Stimulated activated CD8-positive, alpha-beta memory T cell treated with anti-CD3 and anti-CD28 coated beads, Interleukin-7, amount 100 ng/mL, for 1 hour (primary cell): Measurements from ENCODE around the gene KIF16B.

ENCODE experiments used
- DNase-seq, 2 donors: peaks; one replicate each; pipeline ENCODE4 v3.0.0-alpha.2; 2020; ENCODE audit warnings: low read depth in 2 of 2

Gene KIF16B

DNA sequence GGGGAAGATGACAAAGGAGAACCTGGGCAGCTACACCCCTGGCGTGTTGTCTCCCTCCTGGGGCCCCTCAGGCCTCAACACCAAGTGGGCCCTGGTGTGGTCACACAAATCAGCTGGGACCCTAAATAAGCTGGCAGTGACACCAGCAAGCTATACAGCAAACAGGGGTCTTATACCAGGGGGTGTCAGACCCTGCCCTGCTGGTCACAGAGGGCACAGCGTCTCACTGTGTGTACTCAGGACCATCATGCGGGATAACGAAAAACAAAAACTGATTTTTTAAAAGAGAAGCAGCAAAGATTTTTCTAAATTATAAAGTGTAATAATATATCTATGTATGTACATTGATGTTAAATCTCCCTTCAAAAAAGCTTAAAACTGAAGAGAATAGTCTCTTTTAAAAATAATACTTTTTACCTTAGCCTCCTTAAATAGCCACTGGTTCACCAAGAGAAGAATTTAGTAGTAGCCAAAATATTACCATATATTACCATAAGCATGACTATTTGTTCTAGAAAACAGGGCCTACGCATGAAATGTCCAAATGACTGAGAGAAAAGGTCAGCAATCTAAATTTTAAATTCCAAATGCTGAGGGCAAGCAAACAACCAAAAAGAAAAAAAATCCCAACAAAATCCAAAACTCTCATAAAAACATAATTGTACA is 220.4 kb downstream of the KIF16B start:
- no peak for DNase-seq

DNA sequence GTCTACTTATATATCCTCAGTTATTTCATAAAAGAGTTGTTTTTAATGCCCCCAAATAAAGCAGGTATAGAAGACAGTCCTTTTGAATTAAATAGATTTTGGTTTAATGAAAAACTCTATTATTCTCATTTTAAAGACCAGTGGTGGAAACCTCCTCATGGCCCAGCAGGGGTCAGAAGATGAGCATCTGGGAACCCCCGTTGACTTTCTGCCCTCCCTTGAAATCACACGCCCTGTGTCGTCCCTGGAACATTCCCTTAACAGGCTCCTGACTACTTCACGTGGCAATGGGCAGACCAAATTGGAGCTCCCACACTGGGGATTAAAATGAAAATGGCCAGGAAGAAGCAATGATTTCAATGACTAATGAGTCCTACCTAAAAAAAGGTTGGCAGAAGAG is 220.9 kb downstream of the KIF16B start:
- DNase-seq: no peak

- DNase-seq: no peak
Observed at GRCh38 chr20:16351415-16351814, 221.8 kb downstream of the KIF16B start.

GRCh38 chr20:16350465-16350864 is 222.8 kb downstream of the KIF16B start:
- DNase-seq: no peak

- DNase-seq: no peak
Observed at GRCh38 chr20:16349523-16350260, 223.6 kb downstream of the KIF16B start.

- DNase-seq: no peak
Observed at GRCh38 chr20:16346956-16347355, 226.3 kb downstream of the KIF16B start.

GRCh38 chr20:16337707-16338106 is 235.5 kb downstream of the KIF16B start:
- DNase-seq: no peak

DNA sequence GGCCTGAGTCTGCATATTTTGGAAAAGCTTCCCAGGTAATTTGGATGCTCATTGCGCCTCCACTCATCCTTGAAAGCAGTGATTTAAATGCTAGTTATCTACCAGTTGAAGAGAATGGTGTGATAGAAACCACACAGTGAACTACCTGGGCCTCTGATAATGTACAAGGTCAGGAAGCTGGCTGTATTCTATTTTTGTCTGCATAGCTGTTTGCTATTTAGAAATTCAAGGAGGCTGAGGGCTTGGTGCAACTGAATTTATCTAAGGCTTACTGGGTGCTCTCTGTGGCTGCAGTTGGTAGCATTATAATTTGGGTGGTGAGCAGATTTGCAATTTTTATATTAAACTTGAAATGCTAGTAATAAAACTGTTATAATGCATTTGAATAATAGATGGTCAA is 245.6 kb downstream of the KIF16B start:
- no peak for DNase-seq

DNA sequence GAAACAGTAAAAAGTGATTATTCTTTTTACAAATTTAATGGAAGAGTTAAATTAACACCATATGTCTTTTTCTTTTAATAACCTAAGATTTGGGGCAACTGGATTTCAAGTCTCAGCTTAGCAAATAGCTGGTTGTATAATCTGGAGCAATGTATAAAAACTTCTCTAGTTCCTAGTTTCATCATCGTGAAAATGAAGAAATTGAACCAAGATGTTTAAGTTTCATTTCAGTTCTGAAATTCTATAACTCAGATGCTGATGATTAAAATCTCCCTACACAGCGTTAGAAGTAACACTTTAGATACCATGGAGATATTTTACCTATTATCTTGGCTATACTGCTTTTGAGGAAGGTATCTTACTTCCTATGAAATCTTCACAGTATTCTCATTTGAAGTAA is 252.0 kb downstream of the KIF16B start:
- DNase-seq: no peak

- DNase-seq: no peak
Observed at GRCh38 chr20:16317445-16318362, 255.5 kb downstream of the KIF16B start.

GRCh38 chr20:16316513-16316912 is 256.7 kb downstream of the KIF16B start:
- DNase-seq: no peak

DNA sequence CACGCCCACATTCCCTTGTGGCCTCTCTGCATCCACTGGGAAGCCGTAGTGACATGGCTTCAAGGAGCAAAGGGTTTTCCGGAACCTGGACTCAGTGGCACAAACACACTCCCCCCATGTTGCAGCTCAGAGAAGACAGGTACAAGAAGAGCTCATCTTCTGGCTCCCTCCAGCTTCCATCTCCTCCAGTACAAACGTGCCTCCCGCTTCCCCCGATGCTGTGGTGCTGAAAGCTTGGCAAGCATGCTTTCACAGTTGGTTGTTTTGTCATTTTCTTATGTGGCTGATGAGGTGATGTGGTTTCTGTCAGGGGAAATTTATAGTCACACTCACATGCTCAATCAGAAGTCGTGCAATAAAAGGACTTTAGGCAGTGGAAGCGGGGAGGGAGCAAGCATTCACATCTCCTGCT is 258.5 kb downstream of the KIF16B start:
- DNase-seq: no peak

DNA sequence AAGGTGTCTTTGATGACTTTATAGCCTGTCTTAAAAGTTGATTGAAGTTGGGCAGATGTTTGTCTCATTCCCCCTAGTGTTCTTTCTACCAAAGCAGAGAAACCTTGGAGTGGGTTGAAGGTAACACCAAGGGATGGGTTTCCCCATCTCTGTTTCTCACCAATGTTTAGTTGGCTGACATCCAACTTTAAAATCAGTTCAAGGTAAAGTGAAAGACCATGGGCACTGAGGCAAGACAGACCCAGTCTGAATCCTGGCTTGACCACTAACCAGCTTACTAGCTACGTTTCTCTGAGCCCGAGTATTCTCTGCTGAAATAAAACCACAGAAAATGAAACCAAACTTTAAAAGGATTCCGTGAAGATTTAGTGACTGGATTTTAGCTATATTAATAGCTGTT is 258.9 kb downstream of the KIF16B start:
- DNase-seq: no peak

DNA sequence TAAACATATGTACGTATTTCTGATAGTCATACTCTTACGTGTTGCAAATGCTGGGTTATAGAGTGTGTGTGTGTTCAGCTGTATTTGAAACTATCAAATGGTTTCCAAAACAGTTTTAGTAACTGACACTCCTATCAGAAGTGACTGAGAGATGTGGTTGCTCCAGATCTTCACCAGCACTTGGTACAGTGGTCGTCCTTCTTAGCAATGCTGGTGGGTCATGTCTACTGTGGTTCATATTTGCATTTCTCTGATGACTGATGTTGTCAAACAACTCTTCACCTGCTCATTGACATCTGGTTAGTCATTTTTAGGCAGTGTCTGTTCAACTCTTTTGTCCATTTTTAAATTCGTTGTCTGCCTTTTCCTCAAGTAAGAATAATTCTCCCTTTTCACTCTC is 259.3 kb downstream of the KIF16B start:
- DNase-seq: no peak

DNA sequence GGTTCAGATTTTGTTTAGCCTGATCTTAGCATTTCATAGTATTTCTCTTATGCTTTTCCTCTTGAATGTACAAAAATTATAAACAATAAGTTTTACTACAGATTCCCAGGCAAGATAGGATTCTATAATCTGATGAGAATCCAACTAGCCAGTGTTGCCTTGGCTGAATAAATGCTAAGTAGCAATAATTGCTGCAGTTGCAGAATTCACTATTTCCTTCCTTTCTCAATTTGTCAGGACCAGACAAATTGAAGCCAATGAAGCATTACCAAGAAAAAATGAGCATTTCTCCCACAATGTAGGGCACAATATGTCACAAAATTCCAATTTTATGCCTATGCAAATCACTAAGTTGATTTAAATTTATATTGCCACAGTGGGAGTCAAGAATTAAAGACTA is 260.2 kb downstream of the KIF16B start:
- DNase-seq: no peak

- DNase-seq: no peak
Observed at GRCh38 chr20:16311756-16312155, 261.5 kb downstream of the KIF16B start.

DNA sequence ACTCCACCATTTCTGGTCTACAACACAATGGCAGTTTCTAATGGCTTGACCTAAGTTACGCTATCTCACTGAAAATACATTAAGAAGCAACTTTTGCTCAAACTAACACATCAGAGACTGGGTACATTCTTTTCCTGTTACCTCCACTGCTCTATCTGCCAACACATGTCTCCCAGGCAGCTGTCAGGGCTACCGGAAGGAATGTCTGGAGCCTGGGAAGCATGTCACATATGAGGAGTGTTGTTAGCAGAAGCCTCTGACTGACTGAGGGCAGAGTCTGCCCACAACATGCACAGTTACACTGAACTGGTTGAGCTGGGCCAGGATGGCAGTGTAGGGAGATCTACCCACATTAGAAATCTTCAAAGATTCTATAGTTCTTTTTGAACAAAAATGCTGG is 264.5 kb downstream of the KIF16B start:
- DNase-seq: no peak

- DNase-seq: no peak
Observed at GRCh38 chr20:16302818-16303217, 270.4 kb downstream of the KIF16B start.

DNA sequence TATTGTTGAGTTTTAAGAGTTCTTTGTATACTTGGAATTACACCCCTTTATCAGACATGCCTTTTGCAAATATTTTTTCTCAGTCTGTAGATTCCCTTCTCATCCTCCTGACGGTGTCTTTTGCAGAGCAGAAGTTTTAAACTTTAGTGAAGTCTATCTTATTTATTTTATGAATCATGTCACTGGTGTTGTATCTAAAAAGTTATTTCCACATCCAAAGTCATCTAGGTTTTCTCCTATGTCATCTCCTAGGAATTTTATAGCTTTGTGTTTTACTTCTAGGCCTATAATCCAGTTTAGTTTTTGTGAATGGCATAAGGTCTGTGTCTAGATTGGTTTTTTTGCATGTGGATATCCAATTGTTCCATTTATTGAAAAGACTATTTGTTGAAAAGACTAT is 271.3 kb downstream of the KIF16B start:
- DNase-seq: no peak

DNA sequence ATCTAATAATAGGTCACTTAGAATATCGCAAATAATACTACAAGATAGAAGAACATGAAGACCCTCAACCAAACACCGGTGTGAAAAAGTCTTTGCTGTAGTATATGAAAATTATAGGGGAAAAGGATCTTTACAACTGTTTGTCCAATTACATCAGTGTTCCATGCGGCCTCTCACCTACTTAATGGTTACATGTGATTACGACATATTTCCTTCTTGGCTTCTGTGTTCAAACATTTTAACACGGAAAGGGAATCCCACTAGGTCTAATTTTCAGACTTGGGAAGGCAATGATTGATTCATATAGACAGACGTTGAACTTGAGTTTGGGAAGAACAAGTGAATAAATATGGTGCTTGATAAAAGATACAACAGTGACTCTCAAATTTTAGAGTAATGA is 273.4 kb downstream of the KIF16B start:
- no peak for DNase-seq

DNA sequence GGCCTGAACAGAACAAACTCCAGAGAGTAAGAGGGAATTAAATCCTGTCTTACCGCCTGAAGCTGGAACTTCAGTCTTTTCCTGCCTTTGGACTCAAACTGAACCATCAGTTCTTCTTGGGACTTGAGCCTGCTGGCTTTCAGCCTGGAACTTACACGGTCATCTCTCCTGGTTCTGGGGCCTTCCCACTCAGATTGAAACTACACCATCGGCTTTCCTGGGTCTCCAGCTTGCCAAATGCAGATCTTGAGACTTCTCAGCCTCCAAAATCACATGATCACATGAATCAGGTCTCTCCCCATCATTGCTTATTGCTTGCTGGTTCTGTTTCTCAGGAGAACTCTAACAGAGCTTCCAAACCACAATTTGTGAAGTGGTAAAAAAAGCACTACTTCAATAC is 276.3 kb downstream of the KIF16B start:
- no peak for DNase-seq

- no peak for DNase-seq
Observed at GRCh38 chr20:16295534-16295933, 277.7 kb downstream of the KIF16B start.

GRCh38 chr20:16293590-16293989 is 279.7 kb downstream of the KIF16B start:
- no peak for DNase-seq
